Keratinocyte (primary cell): ENCODE data around the gene SMG6.

ENCODE experiments used
- CTCF ChIP-seq, 3 experiments: IDR thresholded peaks in 1 of 3; conservative IDR thresholded peaks in 1 of 3; optimal IDR thresholded peaks in 1 of 3; 2 replicates in 2 of 3; 3 replicates in 1 of 3; pipeline versions ENCODE3 to v1.5.1; 2011; ENCODE audit warnings: low read length in 3 of 3, mild to moderate bottlenecking in 3 of 3, moderate library complexity in 2 of 3, control low read depth in 1 of 3, inconsistent platforms in 1 of 3; ENCODE audit not compliant: insufficient read depth in 2 of 3; ENCODE audit errors: extremely low read depth in 1 of 3
- EZH2 ChIP-seq: IDR thresholded peaks from one replicate; pipeline ENCODE4 v1.6.1; 2012; ENCODE audit warnings: inconsistent platforms, mild to moderate bottlenecking, low read length, moderate library complexity

GRCh38 chr17:2093349-2093748, 210.2 kb downstream of the SMG6 start:
- no peak for TF ChIP-seq EZH2
- TF ChIP-seq CTCF (optimal IDR thresholded peaks at IDR 0.05 in 1 of 3, IDR thresholded peaks at IDR 0.05 in 1 of 3, conservative IDR thresholded peaks at IDR 0.05 in 1 of 3; ENCODE audit: extremely low read depth in 1 of 3, insufficient read depth in 2 of 3, low read length in 3 of 3): no peak
